ENCODE data around the gene IFT57.
"Not testable (repeated sequence)": the region's sequence is repeated elsewhere in the genome, so short reads cannot be mapped to it uniquely, and the experiment has no call there.

GRCh38 chr3:108155642-108156041 is 66.6 kb downstream of the IFT57 start:
- not testable (repeated sequence) for TF ChIP-seq CTCF (IDR thresholded peaks at IDR 0.05 in 2 of 3, conservative IDR thresholded peaks at IDR 0.05 in 1 of 3; ENCODE audit: control insufficient read depth in 2 of 3, extremely low read depth in 1 of 3, insufficient read depth in 1 of 3, low read depth in 3 of 3, low read length in 3 of 3); NBN (IDR thresholded peaks at IDR 0.05); ZNF622 (IDR thresholded peaks at IDR 0.05); USF2 (IDR thresholded peaks at IDR 0.05; ENCODE audit: borderline replicate concordance, low read depth, low read length); RBBP5 (conservative IDR thresholded peaks at IDR 0.05); ETV6 (conservative IDR thresholded peaks at IDR 0.05 in 1 of 2, IDR thresholded peaks at IDR 0.05 in 1 of 2; ENCODE audit: borderline replicate concordance in 1 of 2, low read depth in 1 of 2)
